Aorta (tissue), 5 donors: ENCODE results near the gene VTI1A. TPM values are rescaled to one million over a fixed set of nuclear protein-coding genes. Genes with fewer than 3 reads are reported as not detected.

Experiments
- ATAC-seq: fragments of 200-7000 bp; cut with Tn5 transposase; one replicate; pipeline ENCODE4 v1.9.1; 2022; ENCODE audit warnings: moderate library complexity; ENCODE audit not compliant: low FRiP score
- DNase-seq, 2 donors: peaks; one replicate each; pipeline ENCODE4 v3.0.0-alpha.2; 2020
- H3K27ac ChIP-seq, 2 donors: one replicate each; pipeline ENCODE4 v1.5.1; 2013; ENCODE audit warnings: low read length in 2 of 2, mild to moderate bottlenecking in 2 of 2, moderate library complexity in 2 of 2, control low read depth in 1 of 2, inconsistent platforms in 1 of 2, low read depth in 1 of 2
- H3K27me3 ChIP-seq, 2 donors: one replicate each; pipeline ENCODE4 v1.6.1; 2013; ENCODE audit warnings: control low read depth in 1 of 2, low read length in 1 of 2, mild to moderate bottlenecking in 1 of 2, moderate library complexity in 1 of 2; ENCODE audit not compliant: insufficient read depth in 2 of 2, control insufficient read depth in 1 of 2
- H3K36me3 ChIP-seq, 2 donors: one replicate each; pipeline ENCODE4 v1.6.1; 2013; ENCODE audit warnings: control low read depth in 1 of 2, low read length in 1 of 2, mild to moderate bottlenecking in 1 of 2; ENCODE audit not compliant: insufficient read depth in 2 of 2, control insufficient read depth in 1 of 2
- H3K4me1 ChIP-seq, 2 donors: one replicate each; pipeline ENCODE4 v1.6.1; 2013; ENCODE audit warnings: low read length in 2 of 2, control low read depth in 1 of 2, mild to moderate bottlenecking in 1 of 2, moderate library complexity in 1 of 2; ENCODE audit not compliant: insufficient read depth in 2 of 2, control insufficient read depth in 1 of 2
- H3K4me3 ChIP-seq, 2 donors: one replicate each; pipeline ENCODE4 v1.5.1; 2013; ENCODE audit warnings: low read length in 2 of 2, control low read depth in 1 of 2, mild to moderate bottlenecking in 1 of 2
- H3K9me3 ChIP-seq: one replicate; pipeline ENCODE4 v1.6.1; 2013; ENCODE audit warnings: mild to moderate bottlenecking, low read length; ENCODE audit not compliant: control insufficient read depth
- WGBS, 2 donors: extraction: QIAGEN DNeasy Blood & Tissue Kit; methylation state at CpG; one replicate each; pipeline ENCODE4 v1.1.7; 2013; 5-methylcytosine and 5-hydroxymethylcytosine counted together
- intact Hi-C, 2 donors: fragments of 100-400 bp; cut with DNase I; formaldehyde crosslinking; loops; one replicate each; pipeline versions ENCODE4 v1.14.2 to v1.15.0; 2022
- polyA plus RNA-seq, 2 donors: library from polyadenylated mRNA; stranded (reverse); fragments of 200-250 nt; gene quantifications; one replicate each; pipeline ENCODE4 v1.2.3, GENCODE V29; 2013
- total RNA-seq, 2 donors: library from RNA; stranded (reverse); fragmentation: NEBNext Ultra II Directional; extraction: Animal tissue kit (Norgen Biotek cat#: 25700); gene quantifications; one replicate each; pipeline ENCODE4 v1.2.1, GENCODE V29; 2021
- donor health status: healthy with polysubstance abuse.
- donor health status: Bipolar disorder and iron deficiency.
- donor health status: DM: no; HTN: no; CAD: no.
- donor health status: DM: no; HTN: no; CAD: no.
- donor health status: DM: yes; HTN: yes; CAD: no.

VTI1A gene
- total and polyA plus RNA-seq, 4 donors, result 8.6 to 43.1 (median 23.2) TPM

DNA sequence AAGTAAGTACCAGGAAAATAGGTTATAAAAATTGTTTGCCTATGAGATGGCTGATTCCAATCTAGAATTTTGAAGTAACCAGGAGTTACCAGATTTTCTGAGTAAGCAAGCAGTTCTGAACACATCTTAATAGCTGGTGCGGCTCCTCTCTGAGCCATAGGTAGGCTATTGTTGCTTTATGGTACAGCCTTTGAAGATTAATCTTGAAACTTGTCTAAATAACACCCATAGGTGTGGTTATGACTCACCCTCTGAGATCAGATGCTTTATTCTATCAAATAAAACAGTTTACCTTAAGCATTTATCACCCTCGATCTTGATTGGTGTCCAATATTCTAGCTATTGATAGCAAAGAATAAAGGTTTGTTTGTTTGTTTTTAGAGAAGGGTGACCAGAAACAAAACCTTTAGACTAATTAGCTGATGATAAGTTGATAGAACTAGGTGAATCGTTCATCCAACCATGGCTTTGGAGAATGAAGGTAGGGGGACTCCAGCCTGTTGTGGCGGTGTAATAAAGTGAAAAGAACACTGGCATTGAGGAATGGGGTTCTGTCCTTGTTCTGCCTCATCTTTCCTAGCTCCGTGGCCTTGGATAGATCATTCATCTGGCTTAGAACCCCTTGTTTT, 72.2 kb downstream of the VTI1A start:
- Histone ChIP-seq H3K4me3 (no peak overlapping the region), H3K27me3 (no peaks in the 10 kb centered on the region), H3K4me1 (no peaks in the 10 kb centered on the region), H3K27ac (no peak overlapping the region), H3K36me3 (no peaks in the 10 kb centered on the region), H3K9me3 (no peaks in the 10 kb centered on the region)
- ATAC-seq, result no peak
- WGBS, 2 donors, result 94 to 96% methylated on average over 5 of the region's 5 CpGs
- no peak for DNase-seq
- intact Hi-C loops, result no loop called here

DNA sequence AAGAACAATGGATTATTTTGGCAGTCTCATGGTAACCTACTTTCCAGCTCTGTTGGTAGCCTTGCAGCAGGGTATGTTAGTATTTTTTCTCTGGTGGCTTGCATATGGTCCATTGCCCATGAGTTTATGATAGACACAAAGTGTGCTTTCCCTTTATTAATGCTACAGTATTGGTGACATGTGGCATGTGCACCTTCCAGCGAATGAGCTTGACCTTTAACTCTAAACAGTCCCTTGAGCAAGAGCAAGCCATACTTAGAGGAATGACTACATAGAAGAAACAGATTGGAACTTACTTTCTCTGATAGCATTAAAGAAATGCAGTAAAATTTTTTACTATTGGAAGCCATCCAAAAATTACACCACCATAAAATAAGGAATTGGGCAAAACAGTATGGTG, 73.9 kb downstream of the VTI1A start:
- H3K9me3 ChIP-seq, result no peaks in the 10 kb centered on the region
- no peak for ATAC-seq
- no peaks in the 10 kb centered on the region for H3K4me1 ChIP-seq
- intact Hi-C loops, result no loop called here
- H3K27me3 ChIP-seq, result no peaks in the 10 kb centered on the region
- no peak overlapping the region for H3K4me3 ChIP-seq
- no peak for DNase-seq
- no peaks in the 10 kb centered on the region for H3K36me3 ChIP-seq
- H3K27ac ChIP-seq, result no peak overlapping the region
- WGBS, 2 donors, result 43 to 52% methylated on average over 1 of the region's 1 CpG

- H3K27me3 ChIP-seq, result no peaks in the 10 kb centered on the region
- H3K4me3 ChIP-seq, result no peak overlapping the region
- H3K4me1 ChIP-seq, result no peaks in the 10 kb centered on the region
- no peaks in the 10 kb centered on the region for H3K36me3 ChIP-seq
- DNase-seq (no peak), ATAC-seq (no peak)
- intact Hi-C loops, result no loop called here
- H3K9me3 ChIP-seq, result no peaks in the 10 kb centered on the region
- H3K27ac ChIP-seq, result no peak overlapping the region
These were observed 77.6 kb downstream of the VTI1A start for GRCh38 chr10:112524641-112525040.

- Histone ChIP-seq H3K27me3 (no peaks in the 10 kb centered on the region), H3K36me3 (no peaks in the 10 kb centered on the region), H3K9me3 (no peaks in the 10 kb centered on the region), H3K4me1 (no peaks in the 10 kb centered on the region), H3K4me3 (no peak overlapping the region), H3K27ac (no peak overlapping the region)
- DNase-seq (no peak), ATAC-seq (no peak)
- intact Hi-C loops, result no loop called here
- 76 to 78% methylated on average over 3 of the region's 3 CpGs for WGBS, 2 donors
These were observed 78.2 kb downstream of the VTI1A start for GRCh38 chr10:112525200-112525599.

DNA sequence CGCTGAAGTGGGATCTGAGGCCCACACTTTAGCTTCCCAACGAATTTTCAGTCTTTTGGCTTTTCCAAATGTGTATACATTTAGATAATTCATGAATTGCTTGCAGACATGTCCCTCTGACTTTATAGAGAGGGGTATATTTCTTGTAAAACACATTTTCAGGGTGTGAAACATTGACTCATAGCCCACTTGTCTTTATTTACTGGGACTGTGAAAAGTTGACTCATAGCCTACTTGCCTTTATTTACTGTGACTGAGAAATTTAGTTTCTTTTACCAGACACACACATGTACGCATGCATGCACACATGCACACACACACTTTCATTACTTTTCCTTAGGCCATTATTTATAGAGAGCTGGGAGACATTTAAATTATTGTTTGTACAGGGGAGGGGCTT, 79.1 kb downstream of the VTI1A start:
- ATAC-seq, result no peak
- intact Hi-C loops, result no loop called here
- 84 to 87% methylated on average over 3 of the region's 3 CpGs for WGBS, 2 donors
- H3K36me3 ChIP-seq, result no peaks in the 10 kb centered on the region
- no peak overlapping the region for H3K27ac ChIP-seq
- H3K9me3 ChIP-seq, result no peaks in the 10 kb centered on the region
- no peak for DNase-seq
- H3K4me1 ChIP-seq, result no peaks in the 10 kb centered on the region
- no peaks in the 10 kb centered on the region for H3K27me3 ChIP-seq
- no peak overlapping the region for H3K4me3 ChIP-seq

DNA sequence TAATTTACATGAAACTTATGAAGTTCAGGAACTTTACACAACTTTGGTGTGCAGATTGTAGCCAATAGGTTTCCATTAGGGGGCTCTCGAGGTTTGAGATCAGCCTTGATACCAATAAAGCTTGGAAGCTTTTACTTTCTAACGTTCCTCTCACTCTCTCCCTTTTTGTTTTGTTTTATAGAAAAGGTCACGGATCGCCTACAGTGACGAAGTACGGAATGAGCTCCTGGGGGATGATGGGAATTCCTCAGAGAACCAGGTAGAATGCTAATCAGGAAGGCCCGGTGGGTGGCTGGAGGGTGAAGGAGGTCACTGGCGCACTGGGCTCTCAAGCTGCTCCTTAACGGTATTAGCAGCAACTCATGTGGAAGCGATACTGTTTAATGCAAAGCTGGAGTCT, 79.9 kb downstream of the VTI1A start:
- H3K9me3 ChIP-seq, result no peaks in the 10 kb centered on the region
- DNase-seq (no peak), ATAC-seq (no peak)
- H3K36me3 ChIP-seq, result no peaks in the 10 kb centered on the region
- no peaks in the 10 kb centered on the region for H3K27me3 ChIP-seq
- no peaks in the 10 kb centered on the region for H3K4me1 ChIP-seq
- WGBS, 2 donors, result 57 to 66% methylated on average over 10 of the region's 10 CpGs
- no peak overlapping the region for H3K27ac ChIP-seq
- intact Hi-C loops, result no loop called here
- H3K4me3 ChIP-seq, result no peak overlapping the region

GRCh38 chr10:112528235-112528634, 81.2 kb downstream of the VTI1A start:
- no peaks in the 10 kb centered on the region for H3K27me3 ChIP-seq
- no peak overlapping the region for H3K4me3 ChIP-seq
- DNase-seq (no peak), ATAC-seq (no peak)
- no peak overlapping the region for H3K27ac ChIP-seq
- H3K9me3 ChIP-seq, result no peaks in the 10 kb centered on the region
- H3K4me1 ChIP-seq, result no peaks in the 10 kb centered on the region
- intact Hi-C loops, result no loop called here
- H3K36me3 ChIP-seq, result no peaks in the 10 kb centered on the region
- 59 to 64% methylated on average over 1 of the region's 1 CpG for WGBS, 2 donors

GRCh38 chr10:112531421-112531820, 84.4 kb downstream of the VTI1A start:
- H3K4me3 ChIP-seq, result no peak overlapping the region

GRCh38 chr10:112532189-112532588, 85.2 kb downstream of the VTI1A start:
- ATAC-seq, result no peak
- H3K27ac ChIP-seq, result no peak overlapping the region
- H3K4me3 ChIP-seq, result no peak overlapping the region
- no peak for DNase-seq
- intact Hi-C loops, result no loop called here
- peaks cover 0 to 3% of the 10 kb centered on the region in 2 donors for H3K4me1 ChIP-seq
- H3K9me3 ChIP-seq, result no peaks in the 10 kb centered on the region
- H3K36me3 ChIP-seq, result no peaks in the 10 kb centered on the region
- H3K27me3 ChIP-seq, result no peaks in the 10 kb centered on the region
- WGBS, 2 donors, result 52 to 59% methylated on average over 6 of the region's 6 CpGs

More at GRCh38 chr10:112531421-112531820, 84.4 kb downstream of the VTI1A start:
- Histone ChIP-seq H3K27ac (no peak overlapping the region), H3K4me1 (peaks cover 0 to 3% of the 10 kb centered on the region in 2 donors), H3K9me3 (no peaks in the 10 kb centered on the region), H3K36me3 (no peaks in the 10 kb centered on the region), H3K27me3 (no peaks in the 10 kb centered on the region)
- intact Hi-C loops, result no loop called here
- ATAC-seq, result no peak
- DNase-seq, result no peak
- WGBS, 2 donors, result 88 to 92% methylated on average over 6 of the region's 6 CpGs
